ENCODE measurements around the gene DBR1.

Gene DBR1

GRCh38 chr3:138174421-138175131 lies at the start of gene DBR1:
DBR1 (minus strand) TSS chr3:138174921; CDS start chr3:138174795, 126 bp downstream.
- FAIRE-seq, result peak; percentile 70

GRCh38 chr3:138222942-138223287 lies 48.2 kb upstream of the DBR1 start:
- no peak for FAIRE-seq

- no peak for FAIRE-seq
Observed at GRCh38 chr3:138222131-138222941, 47.6 kb upstream of the DBR1 start.

GRCh38 chr3:138220788-138221187 lies 46.1 kb upstream of the DBR1 start:
- no peak for FAIRE-seq

GRCh38 chr3:138220242-138220641 lies 45.5 kb upstream of the DBR1 start:
- no peak for FAIRE-seq

- no peak for FAIRE-seq
Observed at GRCh38 chr3:138219255-138219654, 44.5 kb upstream of the DBR1 start.

GRCh38 chr3:138213398-138214085 lies 38.8 kb upstream of the DBR1 start:
- FAIRE-seq, result no peak

GRCh38 chr3:138210528-138210927 lies 35.8 kb upstream of the DBR1 start:
- no peak for FAIRE-seq

- FAIRE-seq, result no peak
Observed at GRCh38 chr3:138206196-138206595, 31.5 kb upstream of the DBR1 start.

- no peak for FAIRE-seq
Observed at GRCh38 chr3:138205527-138205926, 30.8 kb upstream of the DBR1 start.

- FAIRE-seq, result no peak
Observed at GRCh38 chr3:138203938-138204337, 29.2 kb upstream of the DBR1 start.

GRCh38 chr3:138202945-138203701 lies 28.4 kb upstream of the DBR1 start:
- FAIRE-seq, result no peak

GRCh38 chr3:138200424-138200823 lies 25.7 kb upstream of the DBR1 start:
- no peak for FAIRE-seq

GRCh38 chr3:138199851-138200250 lies 25.1 kb upstream of the DBR1 start:
- no peak for FAIRE-seq

- no peak for FAIRE-seq
Observed at GRCh38 chr3:138197524-138197923, 22.8 kb upstream of the DBR1 start.

GRCh38 chr3:138197058-138197457 lies 22.3 kb upstream of the DBR1 start:
- FAIRE-seq, result no peak

GRCh38 chr3:138196023-138196422 lies 21.3 kb upstream of the DBR1 start:
- FAIRE-seq, result no peak

- no peak for FAIRE-seq
Observed at GRCh38 chr3:138195481-138195880, 20.8 kb upstream of the DBR1 start.

GRCh38 chr3:138188013-138188730 lies 13.5 kb upstream of the DBR1 start:
- no peak for FAIRE-seq

- FAIRE-seq, result no peak
Observed at GRCh38 chr3:138187296-138188012, 12.7 kb upstream of the DBR1 start, which contains the start of gene ARMC8. ARMC8 (plus strand) TSS chr3:138187301; CDS start chr3:138187555, 254 bp downstream.

GRCh38 chr3:138186803-138187295 lies 12.1 kb upstream of the DBR1 start:
- FAIRE-seq, result no peak
